HepG2 (cell line): ENCODE data around the gene RFTN1. TPM values are rescaled to one million over a fixed set of nuclear protein-coding genes. Genes with fewer than 3 reads are reported as not detected.

Experiments
- ATAC-seq: fragments of 200-7000 bp; cut with Tn5 transposase; 3 replicates; pipeline ENCODE4 v1.9.1; 2020; ENCODE audit warnings: mild to moderate bottlenecking, moderate library complexity
- BruUV-seq: library from RNA; stranded (reverse); fragments of 400-500 nt; replicated peaks from 2 replicates; lab custom pipeline; 2021; lab: Mats Ljungman, UMichigan
- CTCF ChIA-PET: fragments of 300-600 bp; formaldehyde crosslinking; extraction: SDS; loops from one replicate; lab custom pipeline; 2021; ENCODE audit warnings: low total read pairs, inconsistent platforms, low intra/inter-chr PET ratio; lab: Yijun Ruan, JAX
- POLR2A ChIA-PET: fragments of 350-600 bp; sonication (Branson Sonifier 250); formaldehyde crosslinking; loops from one replicate; lab custom pipeline; 2020; ENCODE audit warnings: antibody characterized with exemption, inconsistent platforms; lab: Yijun Ruan, JAX
- DNase-seq: peaks from one replicate; pipeline ENCODE4 v3.0.0-alpha.2; 2015; ENCODE audit warnings: low spot score
- FAIRE-seq: peaks from 3 replicates; lab custom pipeline; 2011; peaks lifted over from hg19 to GRCh38; lab: Jason Lieb, UNC
- H2AFZ ChIP-seq: one replicate; pipeline ENCODE4 v1.6.1; 2011; ENCODE audit warnings: low read length, inconsistent platforms
- H3K27ac ChIP-seq: fragments of 300-600 bp; 3 replicates; pipeline ENCODE4 v1.8.0; 2011; ENCODE audit warnings: mixed run types, mild to moderate bottlenecking, mixed read lengths, low read length, inconsistent platforms; ENCODE audit not compliant: insufficient read depth; ENCODE audit errors: extremely low read length
- H3K27me3 ChIP-seq, 2 experiments: fragments of 200-600 bp in 1 of 2; 2 replicates in 1 of 2; 3 replicates in 1 of 2; pipeline versions ENCODE4 v1.6.0 to v1.8.0; 2011; ENCODE audit warnings: low read length in 2 of 2, mild to moderate bottlenecking in 2 of 2, moderate library complexity in 2 of 2, inconsistent platforms in 1 of 2; ENCODE audit not compliant: insufficient read depth in 2 of 2, control insufficient read depth in 1 of 2
- H3K36me3 ChIP-seq, 2 experiments: fragments of 200-600 bp in 1 of 2; replicated peaks in 1 of 2; 2 replicates in 1 of 2; 3 replicates in 1 of 2; pipeline versions ENCODE4 v1.5.1 to v1.8.0; 2011; ENCODE audit warnings: low read length in 2 of 2, inconsistent platforms in 1 of 2; ENCODE audit not compliant: insufficient read depth in 2 of 2, control insufficient read depth in 1 of 2
- H3K4me1 ChIP-seq: 2 replicates; pipeline ENCODE4 v1.5.1; 2012; ENCODE audit warnings: low read length, inconsistent platforms; ENCODE audit not compliant: insufficient read depth
- H3K4me2 ChIP-seq: 2 replicates; pipeline ENCODE4 v1.6.0; 2011; ENCODE audit warnings: low read depth, low read length, inconsistent platforms
- H3K4me3 ChIP-seq, 3 experiments: fragments of 200-600 bp in 1 of 3; sonication (generic), shearing (Covaris generic) in 1 of 3; replicated peaks in 1 of 3; 2 replicates each; pipeline ENCODE4 v1.5.1; 2011 to 2016; ENCODE audit warnings: low read length in 3 of 3, inconsistent platforms in 2 of 3, low read depth in 2 of 3, mild to moderate bottlenecking in 2 of 3, control low read depth in 1 of 3, mixed read lengths in 1 of 3; ENCODE audit not compliant: insufficient read depth in 1 of 3
- H3K79me2 ChIP-seq: one replicate; pipeline ENCODE4 v1.6.1; 2011; ENCODE audit warnings: low read length, inconsistent platforms; ENCODE audit not compliant: insufficient read depth
- H3K9ac ChIP-seq: 2 replicates; pipeline ENCODE4 v1.6.0; 2011; ENCODE audit warnings: mild to moderate bottlenecking, low read depth, low read length, inconsistent platforms; ENCODE audit not compliant: insufficient read depth
- H3K9me3 ChIP-seq: 2 replicates; pipeline ENCODE4 v1.5.1; 2012; ENCODE audit warnings: mild to moderate bottlenecking, low read length
- H4K20me1 ChIP-seq: 2 replicates; pipeline ENCODE4 v1.6.0; 2011; ENCODE audit warnings: inconsistent platforms, mild to moderate bottlenecking, low read length, moderate library complexity; ENCODE audit not compliant: insufficient read depth
- BATF2 ChIP-seq: sonication (generic); formaldehyde crosslinking; IDR thresholded peaks from 2 replicates; pipeline ENCODE4 v1.8.0; 2022; ENCODE audit warnings: mild to moderate bottlenecking, missing genetic modification reagents, moderate library complexity
- DPF2 ChIP-seq: sonication (generic); formaldehyde crosslinking; IDR thresholded peaks from 2 replicates; pipeline ENCODE4 v1.4.0; 2020; ENCODE audit warnings: mild to moderate bottlenecking, low read depth, missing genetic modification reagents, borderline replicate concordance
- EP300 ChIP-seq, 3 experiments: sonication (generic) in 1 of 3; formaldehyde crosslinking in 1 of 3; IDR thresholded peaks; 2 replicates each; pipeline versions ENCODE4 v1.5.1 to v1.6.1; 2011 to 2020; ENCODE audit warnings: low read depth in 2 of 3, low read length in 2 of 3, borderline replicate concordance in 1 of 3, improper control_type of control experiment in 1 of 3, mild to moderate bottlenecking in 1 of 3, missing genetic modification reagents in 1 of 3, moderate library complexity in 1 of 3
- HNRNPUL1 ChIP-seq: fragments of 200-400 bp; formaldehyde crosslinking; IDR thresholded peaks from 2 replicates; pipeline ENCODE4 v1.6.1; 2017; ENCODE audit warnings: low read depth, mild to moderate bottlenecking, low read length, moderate library complexity
- MAF1 ChIP-seq: sonication (generic); formaldehyde crosslinking; IDR thresholded peaks from 2 replicates; pipeline ENCODE4 v1.5.0; 2020; ENCODE audit warnings: missing genetic modification reagents, borderline replicate concordance
- PATZ1 ChIP-seq: sonication (generic); formaldehyde crosslinking; IDR thresholded peaks from 2 replicates; pipeline ENCODE4 v1.4.0; 2020; ENCODE audit warnings: missing genetic modification reagents
- ZFY ChIP-seq: sonication (generic); formaldehyde crosslinking; IDR thresholded peaks from 2 replicates; pipeline ENCODE4 v1.4.0; 2020; ENCODE audit warnings: missing genetic modification reagents
- ZNF619 ChIP-seq: sonication (generic); formaldehyde crosslinking; IDR thresholded peaks from 2 replicates; pipeline ENCODE4 v1.4.0; 2020; ENCODE audit warnings: mild to moderate bottlenecking, missing genetic modification reagents
- ZNF883 ChIP-seq: sonication (generic); formaldehyde crosslinking; IDR thresholded peaks from 2 replicates; pipeline ENCODE4 v1.5.1; 2020; ENCODE audit warnings: mild to moderate bottlenecking, missing genetic modification reagents; ENCODE audit errors: not compliant biosample characterization
- WGBS: methylation state at CpG from one replicate; pipeline ENCODE4 v1.1.6; 2017; ENCODE audit warnings: low lambda C conversion rate; 5-methylcytosine and 5-hydroxymethylcytosine counted together
- in situ Hi-C: cut with HindIII; loops from 2 replicates; pipeline ENCODE4 v1.10.0; 2017; ENCODE audit warnings: low pct_unique_long_range_greater_than_20kb; ENCODE audit not compliant: extremely low pct_ligation_motif_present
- intact Hi-C: fragments of 100-400 bp; cut with micrococcal nuclease; formaldehyde crosslinking; loops from one replicate; pipeline ENCODE4 v1.10.0; 2022; ENCODE audit not compliant: unreplicated experiment
- polyA plus RNA-seq, 8 experiments: library from polyadenylated mRNA; depleted of rRNA in 3 of 8; stranded (reverse) in 7 of 8; unstranded in 1 of 8; fragments of >200 nt; fragmentation: Illumina TruSeq in 4 of 8; extraction: Trizol in 4 of 8; gene quantifications; 2 replicates each; pipeline versions ENCODE4 v1.2.1 to v1.2.3, GENCODE V29; 2011 to 2016; ENCODE audit warnings: low read depth in 4 of 8, missing spikeins in 1 of 8, mixed read lengths in 1 of 8; ENCODE audit not compliant: insufficient read depth in 1 of 8
- total RNA-seq, 5 experiments: library from RNA; depleted of rRNA; stranded (reverse); fragments of >200 nt; fragmentation: Illumina TruSeq; extraction: Trizol; gene quantifications; 2 replicates each; pipeline ENCODE4 v1.2.3, GENCODE V29; 2016; ENCODE audit warnings: low read depth in 1 of 5
- TF ChIP-seq, protein P1 (sequence below): sonication (generic); formaldehyde crosslinking; IDR thresholded peaks from 2 replicates; pipeline ENCODE4 v1.8.0; 2022; ENCODE audit warnings: mild to moderate bottlenecking, missing genetic modification reagents, borderline replicate concordance

The RFTN1 gene
- total and polyA plus RNA-seq, 2 of the 13 experiments (the other 11 are each of a cell fraction or from before 2014, with no cell fraction given), result not detected

- 2% methylated on average over 4 of the region's 4 CpGs for WGBS
- H2AFZ ChIP-seq, result no peak overlapping the region
- no peak overlapping the region for H3K4me3 ChIP-seq
- no peaks in the 10 kb centered on the region for H3K36me3 ChIP-seq
- FAIRE-seq, result no peak
- H3K79me2 ChIP-seq, result no peaks in the 10 kb centered on the region
- TF ChIP-seq DPF2 (CRISPR knock-in tag) (no peak), ZNF619 (CRISPR knock-in tag) (no peak), PATZ1 (no peak), HNRNPUL1 (no peak), EP300 (IDR thresholded peaks at IDR 0.05; ENCODE audit: low read depth in 2 of 2, low read length in 2 of 2) (no peak), EP300 (CRISPR knock-in tag; IDR thresholded peaks at IDR 0.05; ENCODE audit: borderline replicate concordance) (no peak), BATF2 (no peak), ZNF883 (no peak), ZFY (CRISPR knock-in tag) (no peak), MAF1 (CRISPR knock-in tag) (no peak)
- TF ChIP-seq, protein P1, sequence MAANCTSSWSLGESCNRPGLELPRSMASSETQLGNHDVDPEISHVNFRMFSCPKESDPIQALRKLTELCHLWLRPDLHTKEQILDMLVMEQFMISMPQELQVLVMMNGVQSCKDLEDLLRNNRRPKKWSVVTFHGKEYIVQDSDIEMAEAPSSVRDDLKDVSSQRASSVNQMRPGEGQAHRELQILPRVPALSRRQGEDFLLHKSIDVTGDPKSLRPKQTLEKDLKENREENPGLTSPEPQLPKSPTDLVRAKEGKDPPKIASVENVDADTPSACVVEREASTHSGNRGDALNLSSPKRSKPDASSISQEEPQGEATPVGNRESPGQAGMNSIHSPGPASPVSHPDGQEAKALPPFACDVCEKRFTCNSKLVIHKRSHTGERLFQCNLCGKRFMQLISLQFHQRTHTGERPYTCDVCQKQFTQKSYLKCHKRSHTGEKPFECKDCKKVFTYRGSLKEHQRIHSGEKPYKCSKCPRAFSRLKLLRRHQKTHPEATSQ, result no peak
- in situ Hi-C loops (no loop called here), intact Hi-C loops (no loop called here)
- no TSS peak for BruUV-seq
- H3K4me1 ChIP-seq, result 0 out of 2 replicates have a peak, but pooled peaks cover 7% of the 10 kb centered on the region
- DNase-seq, result no peak
- H3K4me2 ChIP-seq, result no peak overlapping the region
- ChIA-PET POLR2A (no interaction called here), CTCF (no interaction called here)
- H3K9me3 ChIP-seq, result no peaks in the 10 kb centered on the region
- ATAC-seq, result no peak
- no peaks in the 10 kb centered on the region for H4K20me1 ChIP-seq
- no peak overlapping the region for H3K9ac ChIP-seq
- no peak overlapping the region for H3K27ac ChIP-seq
- H3K27me3 ChIP-seq, result peaks cover 5 to 44% of the 10 kb centered on the region in 2 experiments; a peak in 4 of 5 replicates
Observed at GRCh38 chr3:16508243-16508578, 5.3 kb downstream of the RFTN1 start.
